Testis (tissue), 3 donors: ENCODE results near the gene IDNK. TPM values are rescaled to one million over a fixed set of nuclear protein-coding genes. Genes with fewer than 3 reads are reported as not detected.

ENCODE experiments used
- DNase-seq: peaks from one replicate; pipeline ENCODE4 v3.0.0-alpha.2; 2019
- H3K27ac ChIP-seq, 2 donors: fragments of 200-600 bp; sonication (generic); one replicate each; pipeline ENCODE4 v1.5.1; 2019
- H3K27me3 ChIP-seq: fragments of 200-600 bp; sonication (generic); one replicate; pipeline ENCODE4 v1.5.1; 2019
- H3K36me3 ChIP-seq: fragments of 200-600 bp; sonication (generic); one replicate; pipeline ENCODE4 v1.5.1; 2017; ENCODE audit warnings: low read depth; ENCODE audit errors: missing control alignments
- H3K4me1 ChIP-seq: fragments of 200-600 bp; sonication (generic); one replicate; pipeline ENCODE4 v1.5.1; 2019
- H3K4me3 ChIP-seq, 2 donors: fragments of 200-600 bp; sonication (generic); one replicate each; pipeline ENCODE4 v1.5.1; 2017 to 2019
- H3K9me3 ChIP-seq: fragments of 200-600 bp; sonication (generic); one replicate; pipeline ENCODE4 v1.5.1; 2017
- CTCF ChIP-seq, 3 experiments: fragments of 450-650 bp in 2 of 3; fragments of 200-600 bp in 1 of 3; sonication (generic) in 1 of 3; IDR thresholded peaks; one replicate each; pipeline ENCODE4 v1.5.1; 2016 to 2019; ENCODE audit warnings: antibody characterized with exemption in 3 of 3, mild to moderate bottlenecking in 2 of 3, moderate library complexity in 1 of 3
- POLR2A ChIP-seq: fragments of 450-650 bp; IDR thresholded peaks from one replicate; pipeline ENCODE4 v1.6.1; 2017; ENCODE audit warnings: antibody characterized with exemption, mild to moderate bottlenecking, moderate library complexity
- WGBS, 2 donors: methylation state at CpG; one replicate each; pipeline ENCODE4 v1.1.5; 2018; 5-methylcytosine and 5-hydroxymethylcytosine counted together
- intact Hi-C: fragments of 100-400 bp; cut with DNase I; formaldehyde crosslinking; loops from one replicate; pipeline ENCODE4 v1.15.1; 2023; ENCODE audit warnings: low total_unique reads
- polyA plus RNA-seq: library from polyadenylated mRNA; stranded (reverse); fragments of 350-450 nt; fragmentation: Illumina TruSeq; extraction: RNeasy Lipid Tissue Mini Kit (QIAGEN cat#74804); gene quantifications from one replicate; pipeline ENCODE4 v1.2.3, GENCODE V29; 2014; ENCODE audit warnings: low read depth, low replicate concordance; ENCODE audit not compliant: insufficient read depth
- total RNA-seq, 2 donors: library from RNA; depleted of rRNA; stranded (reverse); fragments of >200 nt; gene quantifications; one replicate each; pipeline ENCODE4 v1.2.3, GENCODE V29; 2016

IDNK gene
- total and polyA plus RNA-seq, 3 donors from 2014 or later = 4.9 to 8.4 (median 6.0) TPM

GRCh38 chr9:83665580-83666200 lies 42.7 kb downstream of the IDNK start:
- 63 to 67% methylated on average over 5 of the region's 5 CpGs for WGBS, 2 donors
- Histone ChIP-seq H3K27me3 (no peaks in the 10 kb centered on the region), H3K9me3 (no peaks in the 10 kb centered on the region), H3K4me1 (peaks cover 5% of the 10 kb centered on the region), H3K4me3 (no peak overlapping the region), H3K27ac (peak overlapping the region in 1 of 2 donors; percentile 22), H3K36me3 (no peaks in the 10 kb centered on the region)
- intact Hi-C loops = no loop called here
- no peak for DNase-seq
- TF ChIP-seq POLR2A (no peak), CTCF (IDR thresholded peaks at IDR 0.05) (no peak)

GRCh38 chr9:83669067-83669466 lies 46.1 kb downstream of the IDNK start:
- Histone ChIP-seq H3K4me3 (no peak overlapping the region), H3K27me3 (no peaks in the 10 kb centered on the region), H3K9me3 (no peaks in the 10 kb centered on the region), H3K36me3 (no peaks in the 10 kb centered on the region), H3K27ac (no peak overlapping the region), H3K4me1 (no peaks in the 10 kb centered on the region)
- intact Hi-C loops = no loop called here
- TF ChIP-seq CTCF (IDR thresholded peaks at IDR 0.05) (no peak), POLR2A (no peak)
- DNase-seq = no peak
- 94 to 95% methylated on average over 1 of the region's 1 CpG for WGBS, 2 donors

GRCh38 chr9:83670381-83670780 lies 47.4 kb downstream of the IDNK start:
- no peak for TF ChIP-seq POLR2A
- no peak for TF ChIP-seq CTCF (IDR thresholded peaks at IDR 0.05)
- H3K4me1 ChIP-seq = no peaks in the 10 kb centered on the region
- H3K27me3 ChIP-seq = no peaks in the 10 kb centered on the region
- DNase-seq = no peak
- H3K27ac ChIP-seq = no peak overlapping the region
- intact Hi-C loops = no loop called here
- no peak overlapping the region for H3K4me3 ChIP-seq
- 91 to 96% methylated on average over 5 of the region's 5 CpGs for WGBS, 2 donors
- no peaks in the 10 kb centered on the region for H3K36me3 ChIP-seq
- H3K9me3 ChIP-seq = no peaks in the 10 kb centered on the region

- H3K36me3 ChIP-seq = no peaks in the 10 kb centered on the region
Measured at GRCh38 chr9:83671451-83671850, 48.5 kb downstream of the IDNK start.

More at GRCh38 chr9:83671451-83671850, 48.5 kb downstream of the IDNK start:
- H3K9me3 ChIP-seq = no peaks in the 10 kb centered on the region
- intact Hi-C loops = no loop called here
- H3K27ac ChIP-seq = no peak overlapping the region
- no peak overlapping the region for H3K4me3 ChIP-seq
- no peaks in the 10 kb centered on the region for H3K27me3 ChIP-seq
- no peaks in the 10 kb centered on the region for H3K4me1 ChIP-seq
- WGBS, 2 donors = 53 to 56% methylated on average over 1 of the region's 1 CpG
- TF ChIP-seq POLR2A = no peak
- TF ChIP-seq CTCF (IDR thresholded peaks at IDR 0.05) = no peak
- no peak for DNase-seq
